Neural crest cell (in vitro differentiated cells): ENCODE measurements around the gene KMT5C. TPM values are rescaled to one million over a fixed set of nuclear protein-coding genes. Genes with fewer than 3 reads are reported as not detected.

Source experiments
- DNase-seq: peaks from one replicate; pipeline ENCODE4 v3.0.0; 2021; ENCODE audit warnings: low read depth, mixed read lengths, low spot score
- H3K27ac Mint-ChIP-seq: one replicate; pipeline ENCODE4 v1.8.0; 2021; ENCODE audit warnings: mild to moderate bottlenecking, mixed read lengths; ENCODE audit not compliant: unreplicated experiment
- H3K27me3 Mint-ChIP-seq: 2 replicates; pipeline ENCODE4 v1.8.0; 2021; ENCODE audit warnings: low read depth, mild to moderate bottlenecking, mixed read lengths
- H3K36me3 Mint-ChIP-seq: 2 replicates; pipeline ENCODE4 v1.8.0; 2021; ENCODE audit warnings: low read depth, mild to moderate bottlenecking, mixed read lengths
- H3K4me1 Mint-ChIP-seq: 2 replicates; pipeline ENCODE4 v1.8.0; 2021; ENCODE audit warnings: mixed read lengths
- H3K4me3 Mint-ChIP-seq: one replicate; pipeline ENCODE4 v1.8.0; 2021; ENCODE audit warnings: mild to moderate bottlenecking, mixed read lengths
- H3K9me3 Mint-ChIP-seq: 2 replicates; pipeline ENCODE4 v1.8.0; 2021; ENCODE audit warnings: mixed read lengths
- CTCF ChIP-seq: fragments of 200-600 bp; sonication (generic); conservative IDR thresholded peaks from 2 replicates; pipeline ENCODE4 v1.5.0; 2021; ENCODE audit warnings: antibody characterized with exemption, mild to moderate bottlenecking
- total RNA-seq: library from RNA; stranded (reverse); gene quantifications from 2 replicates; pipeline ENCODE4 v1.2.1, GENCODE V29; 2021

The KMT5C gene
- total RNA-seq, 1 donor from 2014 or later: 35.2 TPM

GRCh38 chr19:55316646-55317045 is 23.0 kb upstream of the KMT5C start:
- Mint-ChIP-seq H3K27me3 (no peaks in the 10 kb centered on the region), H3K9me3 (peaks cover 2% of the 10 kb centered on the region)
- no peak for DNase-seq

GRCh38 chr19:55319785-55320184 is 19.9 kb upstream of the KMT5C start:
- peaks cover 4% of the 10 kb centered on the region for H3K4me1 Mint-ChIP-seq
- no peak for TF ChIP-seq CTCF
- no peaks in the 10 kb centered on the region for H3K36me3 Mint-ChIP-seq
- H3K27me3 Mint-ChIP-seq: no peaks in the 10 kb centered on the region
- peaks cover 2% of the 10 kb centered on the region for H3K9me3 Mint-ChIP-seq
- H3K4me3 Mint-ChIP-seq: peak overlapping the region; percentile 44
- peak overlapping the region; percentile 43 for H3K27ac Mint-ChIP-seq
- DNase-seq: peak; percentile 68

More at GRCh38 chr19:55316646-55317045, 23.0 kb upstream of the KMT5C start:
- TF ChIP-seq CTCF: no peak
- Mint-ChIP-seq H3K4me1 (peaks cover 12% of the 10 kb centered on the region), H3K36me3 (no peaks in the 10 kb centered on the region), H3K4me3 (no peak overlapping the region), H3K27ac (peak overlapping the region; percentile 46)

- no peaks in the 10 kb centered on the region for H3K27me3 Mint-ChIP-seq
- no peak overlapping the region for H3K4me3 Mint-ChIP-seq
- H3K4me1 Mint-ChIP-seq: peaks cover 4% of the 10 kb centered on the region
- no peak overlapping the region for H3K27ac Mint-ChIP-seq
- no peaks in the 10 kb centered on the region for H3K36me3 Mint-ChIP-seq
- no peak for TF ChIP-seq CTCF
- no peak for DNase-seq
- peaks cover 2% of the 10 kb centered on the region for H3K9me3 Mint-ChIP-seq
These were observed 18.7 kb upstream of the KMT5C start for GRCh38 chr19:55320844-55321419.

- Mint-ChIP-seq H3K27ac (no peak overlapping the region), H3K9me3 (no peaks in the 10 kb centered on the region), H3K4me1 (no peaks in the 10 kb centered on the region), H3K4me3 (no peak overlapping the region), H3K27me3 (no peaks in the 10 kb centered on the region), H3K36me3 (no peaks in the 10 kb centered on the region)
- no peak for DNase-seq
- TF ChIP-seq CTCF: no peak
These were observed 18.1 kb upstream of the KMT5C start for GRCh38 chr19:55321466-55322137.

GRCh38 chr19:55322204-55322885 is 17.3 kb upstream of the KMT5C start:
- TF ChIP-seq CTCF: no peak
- no peak overlapping the region for H3K27ac Mint-ChIP-seq
- H3K4me3 Mint-ChIP-seq: no peak overlapping the region
- no peaks in the 10 kb centered on the region for H3K9me3 Mint-ChIP-seq
- no peaks in the 10 kb centered on the region for H3K36me3 Mint-ChIP-seq
- H3K27me3 Mint-ChIP-seq: no peaks in the 10 kb centered on the region
- no peak for DNase-seq
- no peaks in the 10 kb centered on the region for H3K4me1 Mint-ChIP-seq
